HL-60 (cell line): ENCODE results near the gene ANKS3.

ENCODE experiments used
- DNase-seq, 2 experiments: peaks; one replicate each; pipeline ENCODE4 v3.0.0-alpha.2; 2010 to 2020; ENCODE audit warnings: low read depth in 1 of 2, low spot score in 1 of 2
- H3K27ac ChIP-seq: fragments of 250-450 bp; sonication (Bioruptor Pico); replicated peaks from 2 replicates; pipeline ENCODE4 v1.5.1; 2020; ENCODE audit warnings: mild to moderate bottlenecking, moderate library complexity
- H3K27me3 ChIP-seq: fragments of 250-450 bp; sonication (Bioruptor Pico); 2 replicates; pipeline ENCODE4 v1.5.1; 2021; ENCODE audit warnings: mild to moderate bottlenecking, moderate library complexity; ENCODE audit not compliant: insufficient read depth, poor library complexity, severe bottlenecking
- H3K4me3 ChIP-seq: replicated peaks from 2 replicates; pipeline ENCODE4 v1.5.1; 2011; ENCODE audit warnings: mild to moderate bottlenecking, control low read depth, low read length; ENCODE audit not compliant: insufficient read depth
- GABPA ChIP-seq: IDR thresholded peaks from 2 replicates; pipeline ENCODE4 v1.6.1; 2012; ENCODE audit warnings: low read depth
- POLR2AphosphoS5 ChIP-seq: IDR thresholded peaks from 2 replicates; pipeline ENCODE4 v1.6.1; 2012; ENCODE audit warnings: low read depth
- REST ChIP-seq: IDR thresholded peaks from 2 replicates; pipeline ENCODE4 v1.6.1; 2012; ENCODE audit warnings: low read depth; ENCODE audit not compliant: insufficient replicate concordance
- SPI1 ChIP-seq: IDR thresholded peaks from 2 replicates; pipeline ENCODE4 v1.6.1; 2012; ENCODE audit warnings: low read depth, mild to moderate bottlenecking, borderline replicate concordance
- TF ChIP-seq, protein P1 (sequence below): IDR thresholded peaks from one replicate; pipeline ENCODE4 v1.5.1; 2011; ENCODE audit warnings: low read length, control low read depth, inconsistent platforms; ENCODE audit not compliant: insufficient read depth

ANKS3 gene

DNA sequence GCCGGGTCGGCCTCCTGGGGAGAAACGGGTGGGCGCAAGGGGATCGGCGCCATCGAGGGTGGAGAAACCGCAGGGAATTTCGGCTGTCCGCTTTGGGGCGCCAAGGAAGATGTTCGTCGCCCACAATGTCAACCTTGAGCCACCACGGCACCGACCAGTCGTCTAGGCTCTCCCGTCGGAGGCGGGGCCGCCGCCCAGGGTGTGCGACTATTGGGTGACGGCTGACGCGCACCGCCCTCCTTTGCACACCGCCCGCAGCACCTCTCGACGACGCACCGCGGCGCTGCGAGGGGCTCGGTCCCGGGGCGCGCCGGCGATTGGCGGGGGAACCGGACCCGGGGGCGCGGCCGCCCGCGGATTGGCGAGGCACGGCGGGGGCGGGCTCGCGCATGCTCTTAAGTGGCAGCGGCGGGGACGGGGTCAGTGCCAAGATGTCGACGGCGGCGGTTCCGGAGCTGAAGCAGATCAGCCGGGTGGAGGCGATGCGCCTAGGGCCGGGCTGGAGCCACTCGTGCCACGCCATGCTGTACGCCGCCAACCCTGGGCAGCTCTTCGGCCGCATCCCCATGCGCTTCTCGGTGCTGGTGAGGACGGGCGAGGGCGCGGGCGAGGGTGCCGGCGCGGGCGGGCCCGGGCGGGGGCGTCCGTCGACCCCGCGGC, 40.6 kb downstream of the ANKS3 start, which contains the start of gene NUDT16L1:
NUDT16L1 (plus strand) TSS at position 267 of the 660 bp plus-strand sequence; CDS start at position 432, 165 bp downstream.
- TF ChIP-seq GABPA (no peak), REST (peak; percentile 39), SPI1 (no peak), POLR2AphosphoS5 (peak; percentile 76; the same call in 1 of the 2 replicates)
- TF ChIP-seq, protein P1, sequence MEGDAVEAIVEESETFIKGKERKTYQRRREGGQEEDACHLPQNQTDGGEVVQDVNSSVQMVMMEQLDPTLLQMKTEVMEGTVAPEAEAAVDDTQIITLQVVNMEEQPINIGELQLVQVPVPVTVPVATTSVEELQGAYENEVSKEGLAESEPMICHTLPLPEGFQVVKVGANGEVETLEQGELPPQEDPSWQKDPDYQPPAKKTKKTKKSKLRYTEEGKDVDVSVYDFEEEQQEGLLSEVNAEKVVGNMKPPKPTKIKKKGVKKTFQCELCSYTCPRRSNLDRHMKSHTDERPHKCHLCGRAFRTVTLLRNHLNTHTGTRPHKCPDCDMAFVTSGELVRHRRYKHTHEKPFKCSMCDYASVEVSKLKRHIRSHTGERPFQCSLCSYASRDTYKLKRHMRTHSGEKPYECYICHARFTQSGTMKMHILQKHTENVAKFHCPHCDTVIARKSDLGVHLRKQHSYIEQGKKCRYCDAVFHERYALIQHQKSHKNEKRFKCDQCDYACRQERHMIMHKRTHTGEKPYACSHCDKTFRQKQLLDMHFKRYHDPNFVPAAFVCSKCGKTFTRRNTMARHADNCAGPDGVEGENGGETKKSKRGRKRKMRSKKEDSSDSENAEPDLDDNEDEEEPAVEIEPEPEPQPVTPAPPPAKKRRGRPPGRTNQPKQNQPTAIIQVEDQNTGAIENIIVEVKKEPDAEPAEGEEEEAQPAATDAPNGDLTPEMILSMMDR = no peak
- Histone ChIP-seq H3K27ac (peak within 1 kb of the TSS; percentile 74), H3K27me3 (no peaks in the 10 kb centered on the region), H3K4me3 (peak within 1 kb of the TSS; percentile 99)
- peak; percentile 89 to 96 for DNase-seq

GRCh38 chr16:4692460-4693295, 41.4 kb downstream of the ANKS3 start:
- H3K27ac ChIP-seq = peak overlapping the region; percentile 72
- TF ChIP-seq SPI1 (peak; percentile 10; the same call in 1 of the 2 replicates), POLR2AphosphoS5 (no peak; the same call in 1 of the 2 replicates)

DNA sequence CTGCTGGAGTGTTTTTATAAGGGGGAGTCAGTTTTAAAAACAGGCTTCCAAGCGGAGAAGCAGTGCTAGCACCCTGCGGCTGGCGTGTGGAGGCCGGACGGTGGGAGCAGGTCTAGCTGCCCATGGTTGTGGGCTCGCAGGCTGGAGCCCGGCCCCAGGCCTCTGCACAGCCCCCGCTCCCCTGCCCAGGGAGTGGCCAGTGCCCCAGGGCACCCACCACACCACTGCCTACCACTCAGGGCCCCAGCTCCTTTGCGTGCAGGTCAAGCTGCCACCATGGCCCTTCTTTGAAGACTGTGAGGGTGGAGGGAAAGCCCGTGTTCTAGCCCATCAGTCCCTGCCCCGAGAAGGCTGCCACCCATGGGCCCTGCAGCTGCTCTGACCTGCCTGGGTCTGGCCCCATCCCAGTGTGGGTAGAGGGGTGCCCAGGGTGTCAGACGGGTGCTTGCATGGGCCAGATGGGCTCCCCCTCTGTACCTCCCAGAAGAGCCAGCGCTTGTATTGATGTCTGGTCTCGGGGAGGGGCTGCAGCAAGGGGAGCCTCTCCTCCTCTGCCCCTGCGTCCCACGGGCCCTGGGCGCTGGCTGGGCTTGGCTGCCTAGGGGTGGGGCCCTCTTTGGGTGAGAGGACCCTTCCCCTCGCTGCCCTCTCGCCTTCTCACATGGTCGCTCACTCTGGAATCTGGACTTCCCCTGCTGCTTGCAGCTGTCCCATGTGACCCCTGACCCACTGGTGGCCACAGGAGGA, 42.2 kb downstream of the ANKS3 start:
- DNase-seq = no peak
- TF ChIP-seq POLR2AphosphoS5 (peak; percentile 9; the same call in 1 of the 2 replicates), SPI1 (no peak)
- peak overlapping the region; percentile 72 for H3K27ac ChIP-seq

More at GRCh38 chr16:4692460-4693295, 41.4 kb downstream of the ANKS3 start:
- Histone ChIP-seq H3K4me3 (peak overlapping the region; percentile 70), H3K27me3 (no peaks in the 10 kb centered on the region)
- peak; percentile 68 to 75 for DNase-seq

GRCh38 chr16:4690946-4691665, 43.0 kb downstream of the ANKS3 start:
- TF ChIP-seq POLR2AphosphoS5 (0 out of 2 replicates have a peak, but pooled peaks have one; percentile 9), SPI1 (no peak), REST (no peak), GABPA (no peak)
- Histone ChIP-seq H3K4me3 (peak overlapping the region; percentile 15), H3K27ac (peak overlapping the region; percentile 72), H3K27me3 (no peaks in the 10 kb centered on the region)
- no peak for DNase-seq

More for the DNA sequence above, 42.2 kb downstream of the ANKS3 start:
- H3K27me3 ChIP-seq = no peaks in the 10 kb centered on the region
- H3K4me3 ChIP-seq = peak overlapping the region; percentile 70
